Stimulated activated CD8-positive, alpha-beta memory T cell treated with anti-CD3 and anti-CD28 coated beads, Interleukin-7, amount 100 ng/mL, for 24 hours (primary cell): ENCODE measurements around the gene EME1.

Experiments used
- DNase-seq: peaks from one replicate; pipeline ENCODE4 v3.0.0-alpha.2; 2020; ENCODE audit warnings: low read depth

Gene EME1

DNA sequence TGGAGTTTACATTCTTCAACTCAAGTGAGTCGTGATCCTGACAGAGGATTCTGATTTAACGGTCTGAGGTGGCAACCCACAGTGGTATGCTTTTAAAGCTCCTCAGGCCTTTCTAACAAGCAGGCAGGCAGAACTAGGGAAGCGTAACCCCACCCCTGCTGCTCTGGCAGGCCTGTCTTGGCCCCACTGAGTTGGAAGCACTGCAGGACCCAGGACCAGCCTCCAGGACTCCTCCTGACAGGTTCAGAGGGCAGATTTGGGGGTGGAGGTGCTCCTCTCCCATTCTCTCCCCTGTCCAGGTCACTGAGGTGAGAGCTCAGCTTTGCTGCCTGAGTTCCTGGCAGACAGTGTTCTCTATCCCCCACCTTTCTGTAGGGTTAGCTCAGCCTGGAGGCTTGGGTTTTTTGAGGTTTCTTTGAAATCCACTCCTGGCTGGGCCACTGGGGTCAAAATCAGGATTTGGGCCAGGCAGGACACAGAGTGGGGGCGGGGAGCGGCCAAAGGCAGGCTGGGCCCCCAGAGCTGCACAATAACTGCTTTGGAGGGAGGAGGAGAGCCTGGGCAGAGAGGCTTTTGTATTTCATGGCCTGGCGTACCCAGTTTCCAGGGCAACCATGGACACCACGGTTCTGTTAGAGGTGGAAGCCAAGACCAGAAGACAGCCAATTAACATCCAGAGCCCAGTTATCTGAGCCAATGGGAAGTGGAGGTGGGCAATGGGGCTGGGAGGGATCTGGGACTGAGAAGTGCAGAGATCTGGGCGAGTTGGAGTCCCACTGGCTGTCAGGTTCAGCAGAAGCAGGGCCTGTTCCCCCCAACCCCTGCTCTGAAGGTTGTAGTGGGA, 9.6 kb upstream of the EME1 start:
- no peak for DNase-seq

DNA sequence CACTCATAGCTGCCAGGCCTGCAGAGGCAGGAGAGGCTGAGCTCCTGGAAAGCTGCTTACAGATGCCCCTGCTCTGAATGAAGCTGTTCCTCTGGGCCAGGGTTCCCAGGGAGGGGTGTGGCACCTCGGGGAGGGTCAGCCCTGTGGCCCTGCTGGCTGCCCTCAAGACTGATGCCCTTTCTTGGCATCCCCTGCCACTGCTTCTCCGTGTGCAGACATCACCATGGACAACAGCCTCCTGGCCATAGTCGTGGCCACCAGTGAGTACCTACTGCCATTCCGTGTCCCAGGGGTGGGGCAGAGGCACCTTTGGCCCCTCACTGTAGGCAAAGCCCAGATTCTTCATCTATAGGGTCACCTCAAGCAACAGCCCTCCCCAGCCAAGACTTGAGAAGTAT, 9.0 kb upstream of the EME1 start:
- no peak for DNase-seq

DNA sequence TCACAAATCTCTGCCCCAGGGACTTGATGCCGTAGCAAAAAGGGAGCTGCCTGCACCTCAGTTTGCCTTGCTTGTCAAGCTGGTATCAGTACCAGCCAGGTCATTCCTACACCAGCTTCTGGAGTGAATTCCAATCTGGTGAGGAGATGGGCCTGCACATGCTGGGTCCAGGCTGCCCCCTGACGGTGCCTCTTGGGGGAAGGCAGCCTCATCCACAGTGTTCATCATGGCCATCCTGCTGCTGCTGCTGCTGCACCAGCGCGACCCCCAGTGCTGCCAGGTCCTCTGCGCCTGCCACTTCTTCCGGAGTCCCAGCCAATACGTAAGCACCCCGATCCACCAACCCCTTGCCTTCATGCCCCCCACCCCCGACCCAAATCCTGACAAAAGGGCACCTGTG, 8.3 kb upstream of the EME1 start:
- no peak for DNase-seq

GRCh38 chr17:50365165-50365564, 7.9 kb upstream of the EME1 start:
- DNase-seq, result no peak

DNA sequence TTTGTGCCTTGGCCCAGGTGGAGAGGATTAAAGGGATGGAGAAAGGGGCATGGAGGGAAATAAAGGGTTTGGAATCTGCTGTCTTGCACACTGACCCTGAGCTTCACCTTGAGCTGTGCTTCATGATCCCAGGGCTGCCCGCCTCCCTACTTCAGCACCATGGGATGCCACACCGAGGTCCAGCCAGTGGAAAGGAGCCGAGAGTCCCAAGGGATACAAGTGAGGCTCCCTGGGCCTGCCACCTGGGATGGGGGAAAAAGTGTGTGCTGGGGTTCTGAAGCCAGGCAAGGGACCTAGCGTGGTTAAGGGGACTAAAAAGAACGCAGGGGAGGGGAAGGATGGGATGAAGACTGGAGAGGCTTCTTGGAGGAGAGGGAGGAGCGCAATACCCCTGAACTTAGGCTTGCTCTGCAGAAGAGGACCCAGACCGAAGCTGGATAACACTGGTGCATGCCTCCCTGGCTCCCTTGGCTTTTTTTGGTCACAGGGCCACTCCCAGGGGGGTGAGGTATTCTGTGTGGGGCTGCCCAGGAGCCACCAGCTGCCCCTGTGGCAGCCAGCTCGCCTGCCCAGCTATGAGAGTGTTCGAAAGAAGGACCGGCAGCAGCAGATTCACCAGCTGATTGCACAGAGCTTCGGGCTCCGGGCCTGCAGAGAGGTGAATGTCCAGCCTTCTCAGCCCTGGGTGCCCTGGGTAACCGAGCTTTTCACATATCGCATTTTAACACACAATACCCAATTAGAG, 7.2 kb upstream of the EME1 start:
- no peak for DNase-seq

- DNase-seq, result no peak
These were observed 5.6 kb upstream of the EME1 start for GRCh38 chr17:50367401-50367800.

GRCh38 chr17:50370052-50370451, 3.0 kb upstream of the EME1 start:
- DNase-seq, result no peak

DNA sequence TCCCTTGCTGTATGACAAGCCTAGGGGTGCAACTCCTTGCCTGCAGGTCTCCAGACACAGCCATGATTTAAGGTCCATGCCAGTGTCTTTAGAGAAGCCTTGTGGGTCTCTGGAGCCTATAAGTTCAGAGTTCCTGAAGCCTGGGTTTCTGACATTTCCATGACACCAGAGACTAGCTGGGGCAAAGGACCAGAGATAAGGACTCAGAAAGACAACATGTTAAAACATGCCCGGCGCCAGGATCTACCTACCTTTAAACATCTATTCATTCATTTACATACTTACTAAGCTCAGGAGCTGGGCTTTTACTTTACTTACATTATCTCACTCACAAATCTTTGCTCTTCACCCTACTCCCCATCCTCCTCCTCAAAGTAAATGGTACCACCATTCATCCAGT, 1.5 kb upstream of the EME1 start:
- DNase-seq, result no peak

GRCh38 chr17:50372222-50372757, 739 bp upstream of the EME1 start:
- no peak for DNase-seq

DNA sequence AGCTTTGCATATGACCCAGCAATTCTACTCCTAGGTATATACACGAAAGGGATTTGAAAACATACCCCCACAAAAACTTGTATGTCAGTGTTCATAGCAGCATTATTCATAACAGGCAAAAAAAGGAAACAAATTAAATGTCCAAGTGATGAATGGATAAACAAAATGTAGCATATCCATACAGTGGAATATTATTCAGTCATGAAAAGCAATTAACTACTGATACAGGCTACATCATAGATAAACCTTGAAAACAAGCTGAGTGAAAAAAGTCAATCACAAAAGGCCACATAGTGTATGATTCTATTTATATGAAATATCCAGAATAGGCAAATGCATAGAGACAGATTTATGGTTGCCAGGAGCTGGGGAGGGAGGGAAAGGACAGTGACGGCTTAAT, 676 bp downstream of the EME1 start:
- DNase-seq, result no peak

DNA sequence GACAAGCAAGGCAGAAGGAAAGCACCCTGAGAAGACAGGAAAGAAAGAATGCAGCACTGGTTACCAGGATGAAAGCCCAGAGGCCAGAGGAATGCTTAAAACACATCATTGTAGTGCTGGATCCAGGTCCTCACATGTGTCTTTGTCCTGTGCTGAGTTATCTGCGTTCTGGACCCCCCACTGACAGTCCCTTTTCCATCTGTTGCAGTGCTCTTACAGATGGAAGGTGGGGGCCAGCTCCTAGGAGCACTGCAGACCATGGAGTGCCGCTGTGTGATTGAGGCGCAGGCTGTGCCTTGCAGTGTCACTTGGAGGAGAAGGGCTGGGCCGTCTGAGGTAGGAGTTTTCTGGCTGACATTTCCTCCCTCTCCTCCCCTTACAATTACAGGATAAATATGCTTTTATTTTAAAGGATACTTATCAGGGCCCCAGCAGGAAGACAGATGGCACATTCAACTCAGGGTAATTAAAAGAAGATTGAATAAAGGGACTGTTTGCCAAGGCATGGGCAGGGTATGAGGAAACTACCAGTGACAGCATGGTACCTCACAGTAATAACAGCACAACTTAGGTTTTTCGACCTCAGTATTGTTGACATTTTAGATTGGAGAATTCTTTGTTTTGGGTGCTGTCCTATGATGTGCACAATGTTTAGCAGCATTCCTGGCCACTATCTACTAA, 3.0 kb downstream of the EME1 start:
- no peak for DNase-seq

DNA sequence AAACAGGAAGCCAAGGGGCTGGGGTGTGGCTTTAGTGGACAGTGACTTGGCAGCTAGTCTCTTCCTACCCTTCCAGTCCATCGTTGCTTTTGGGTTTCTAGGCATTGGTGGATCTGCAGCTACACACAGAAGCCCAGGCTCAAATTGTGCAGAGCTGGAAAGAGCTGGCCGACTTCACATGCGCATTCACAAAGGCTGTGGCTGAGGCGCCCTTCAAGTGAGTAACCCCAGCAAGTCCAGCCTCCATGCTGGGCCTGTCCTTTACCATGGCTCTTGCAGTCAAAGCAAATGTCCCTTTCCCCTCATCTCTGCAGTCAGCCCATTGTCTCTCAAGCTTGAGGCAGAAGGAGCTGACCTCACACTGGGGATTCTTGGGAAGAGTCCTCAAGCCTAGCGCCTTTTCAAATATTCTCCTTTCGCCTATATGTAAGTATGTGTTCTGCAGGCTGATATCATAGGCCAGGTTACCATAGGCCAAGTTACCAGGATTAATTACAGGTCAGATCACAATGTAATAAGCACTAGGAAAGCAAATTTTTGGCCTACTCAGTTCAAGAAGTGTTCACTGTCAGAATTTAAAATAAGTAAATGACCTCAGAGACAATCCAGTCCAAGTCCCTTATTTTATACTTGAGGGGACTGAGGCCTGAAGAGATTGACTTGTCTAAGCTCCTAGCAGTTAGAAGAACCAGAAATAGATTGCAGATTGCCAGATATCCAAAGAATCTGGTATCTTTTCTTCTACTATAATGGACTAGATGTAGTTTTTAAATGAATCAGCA, 6.5 kb downstream of the EME1 start:
- DNase-seq, result no peak

DNA sequence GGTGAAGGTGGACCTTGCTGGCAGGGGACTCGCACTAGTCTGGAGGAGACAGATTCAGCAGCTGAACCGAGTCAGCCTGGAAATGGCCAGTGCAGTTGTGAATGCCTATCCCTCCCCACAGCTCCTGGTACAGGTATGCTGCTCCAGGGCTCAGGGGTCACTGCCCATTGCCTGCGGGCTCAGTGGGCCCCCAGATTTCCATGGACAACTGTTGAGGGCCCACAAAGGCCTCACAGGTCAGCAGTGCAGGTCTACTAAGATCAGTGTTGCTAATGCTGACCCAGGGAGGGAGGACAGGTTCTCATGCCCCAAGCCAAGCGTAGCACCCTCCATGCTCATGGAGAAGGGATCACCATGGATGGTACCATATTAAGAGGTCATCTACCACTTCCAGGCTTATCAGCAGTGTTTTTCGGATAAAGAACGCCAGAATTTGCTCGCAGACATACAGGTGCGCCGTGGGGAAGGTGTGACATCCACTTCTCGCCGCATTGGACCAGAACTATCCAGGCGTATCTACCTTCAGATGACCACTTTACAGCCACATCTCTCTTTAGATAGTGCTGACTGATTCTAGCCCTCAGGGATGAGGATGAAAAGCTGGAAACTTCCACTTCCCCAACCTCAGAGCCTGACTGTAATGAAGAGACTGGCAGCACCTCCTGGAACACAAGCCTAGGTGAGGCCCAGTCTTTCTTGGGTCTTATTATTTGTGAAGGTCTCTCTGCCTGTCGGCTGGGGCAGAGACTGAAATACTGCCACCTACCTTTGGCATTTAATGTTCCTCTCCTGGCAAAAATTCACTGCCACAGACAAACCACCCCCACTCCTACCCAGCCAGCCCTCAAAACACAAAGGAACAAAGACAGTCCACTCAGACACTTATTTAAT, 7.6 kb downstream of the EME1 start:
- no peak for DNase-seq

DNA sequence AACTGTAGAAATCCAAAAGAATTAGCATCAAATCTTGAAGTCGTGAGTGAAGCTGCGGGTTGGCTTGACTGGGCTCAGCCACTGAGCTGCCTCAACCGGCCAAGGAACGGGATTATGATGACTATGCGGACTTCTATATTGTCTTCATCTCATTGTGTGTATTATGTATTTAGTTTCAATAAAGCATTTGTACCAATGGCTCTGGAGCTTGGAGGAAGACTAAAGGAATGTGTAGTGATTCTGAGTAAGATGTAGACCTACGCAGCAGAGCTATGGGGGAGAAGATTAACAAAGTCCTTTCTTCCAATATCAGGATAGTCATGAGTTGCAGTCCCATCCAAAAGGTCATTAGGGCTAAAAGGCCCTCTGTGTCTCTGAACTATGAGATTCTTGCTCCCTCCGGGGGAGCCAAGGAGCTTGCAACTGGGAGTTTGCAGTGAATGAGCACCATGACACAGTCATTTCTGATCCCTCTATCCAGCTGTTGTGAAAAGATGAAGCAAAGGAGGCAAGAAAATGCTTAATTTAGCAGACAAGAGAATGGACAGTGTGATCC, 8.3 kb downstream of the EME1 start:
- no peak for DNase-seq

DNA sequence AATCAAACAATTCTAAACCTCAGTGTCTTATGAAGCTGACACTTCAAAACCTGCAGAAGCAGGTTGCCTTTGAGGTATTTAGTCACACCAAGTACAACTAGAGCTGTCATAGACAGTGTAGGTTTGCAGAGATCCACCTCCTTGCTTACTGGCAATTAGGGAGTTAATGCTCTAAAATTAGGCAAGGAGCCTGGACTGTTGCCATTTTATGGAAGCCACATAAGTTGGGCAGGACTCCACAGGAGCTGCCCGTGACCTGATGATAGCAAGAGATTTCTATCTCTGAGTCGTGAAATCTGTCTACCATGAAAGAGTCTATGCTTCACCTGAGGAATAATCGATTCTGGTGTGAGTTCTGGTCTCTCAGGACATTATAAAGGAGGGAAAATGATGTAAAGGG, 8.9 kb downstream of the EME1 start:
- no peak for DNase-seq

GRCh38 chr17:50382931-50383330, 9.9 kb downstream of the EME1 start:
- no peak for DNase-seq

GRCh38 chr17:50386510-50386909, 13.5 kb downstream of the EME1 start:
- DNase-seq, result no peak

GRCh38 chr17:50388728-50389127, 15.7 kb downstream of the EME1 start:
- DNase-seq, result no peak

DNA sequence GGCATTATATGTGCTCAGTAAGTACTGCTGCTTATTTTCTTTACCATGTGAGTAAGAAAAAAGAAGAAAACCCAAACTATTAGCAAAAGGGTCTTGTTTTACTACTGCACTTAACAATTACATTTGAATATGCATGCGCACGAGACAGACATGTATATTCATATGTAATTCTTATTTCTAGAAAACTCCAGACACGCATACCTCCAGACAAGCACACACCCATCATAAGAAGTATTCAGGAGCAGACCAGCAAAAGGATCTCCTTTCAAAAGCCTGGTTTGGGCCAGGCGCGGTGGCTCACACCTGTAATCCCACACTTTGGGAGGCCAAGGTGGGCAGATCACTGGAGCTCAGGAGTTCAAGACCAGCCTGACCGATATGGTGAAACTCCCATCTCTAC, 16.5 kb downstream of the EME1 start:
- no peak for DNase-seq

DNA sequence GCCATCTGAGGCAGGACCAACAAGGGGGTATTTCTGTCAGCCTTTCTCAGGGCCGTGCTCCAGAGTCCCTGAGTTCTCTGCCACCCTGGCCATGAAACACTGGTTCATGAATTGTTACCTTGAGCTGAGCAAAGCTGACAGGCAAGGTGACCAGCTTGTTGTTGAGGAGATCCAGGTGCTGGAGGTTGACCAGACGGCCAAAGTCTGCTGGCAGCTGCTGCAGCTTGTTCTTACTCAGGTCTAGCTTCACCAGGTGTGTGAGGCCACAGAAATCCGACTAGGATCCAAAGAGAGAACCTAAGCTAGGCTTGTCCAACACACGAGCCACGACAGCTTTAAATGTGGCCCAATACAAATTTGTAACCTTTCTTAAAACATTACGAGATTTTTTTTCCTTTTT, 19.6 kb downstream of the EME1 start:
- DNase-seq, result no peak

DNA sequence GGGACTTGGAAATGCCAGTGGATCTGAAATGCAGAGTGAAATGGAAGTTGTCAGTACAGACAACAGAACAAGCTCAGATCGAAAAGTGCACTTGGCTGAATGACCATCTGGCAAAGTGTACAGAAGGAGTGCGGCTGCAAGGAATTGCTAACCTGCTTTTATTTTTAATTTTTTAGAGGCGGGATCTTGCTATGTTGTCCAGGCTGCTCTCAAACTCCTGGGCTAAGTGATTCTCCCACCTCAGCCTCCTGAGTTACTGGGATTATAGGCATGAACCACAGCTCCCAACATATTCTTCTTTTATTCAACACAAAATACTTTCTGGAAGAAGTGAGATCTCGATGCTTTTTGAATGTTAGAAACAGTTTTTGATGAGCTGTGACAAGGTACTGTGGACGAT, 20.7 kb downstream of the EME1 start:
- DNase-seq, result no peak
